Activated CD4-positive, CD25-positive, alpha-beta regulatory T cell treated with anti-CD3 and anti-CD28 coated beads, Interleukin-2, amount 50 U/mL, for 16 hours (primary cell): Measurements from ENCODE around the gene SPEG.
"Not testable (repeated sequence)": the region's sequence is repeated elsewhere in the genome, so short reads cannot be mapped to it uniquely, and the experiment has no call there.

Source experiments
- DNase-seq: peaks from one replicate; pipeline ENCODE4 v3.0.0-alpha.2; 2020; ENCODE audit warnings: low read depth, low spot score

SPEG gene

DNA sequence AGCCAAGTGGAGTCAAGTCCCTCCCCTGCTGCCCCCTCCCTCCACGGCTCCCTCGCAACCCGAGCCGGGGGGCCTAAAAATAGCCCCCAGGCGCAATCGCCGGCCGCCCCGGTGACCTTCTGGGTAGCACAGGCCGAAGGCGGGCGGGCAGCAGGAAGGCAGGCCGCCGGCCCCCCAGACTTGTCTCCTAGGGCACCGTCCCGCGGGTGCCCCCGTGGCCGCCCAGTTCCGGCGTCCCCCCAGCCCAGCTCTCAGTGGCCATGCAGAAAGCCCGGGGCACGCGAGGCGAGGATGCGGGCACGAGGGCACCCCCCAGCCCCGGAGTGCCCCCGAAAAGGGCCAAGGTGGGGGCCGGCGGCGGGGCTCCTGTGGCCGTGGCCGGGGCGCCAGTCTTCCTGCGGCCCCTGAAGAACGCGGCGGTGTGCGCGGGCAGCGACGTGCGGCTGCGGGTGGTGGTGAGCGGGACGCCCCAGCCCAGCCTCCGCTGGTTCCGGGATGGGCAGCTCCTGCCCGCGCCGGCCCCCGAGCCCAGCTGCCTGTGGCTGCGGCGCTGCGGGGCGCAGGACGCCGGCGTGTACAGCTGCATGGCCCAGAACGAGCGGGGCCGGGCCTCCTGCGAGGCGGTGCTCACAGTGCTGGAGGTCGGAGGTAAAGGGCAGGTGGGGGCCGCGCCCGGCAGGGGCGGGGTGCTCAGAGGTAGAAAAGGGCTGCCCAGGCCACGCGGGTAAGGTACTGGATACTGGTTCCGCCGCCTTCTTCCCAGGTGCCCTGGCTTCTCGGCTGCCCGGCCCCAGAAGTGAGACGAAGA is at the start of gene SPEG:
Gene SPEG (plus strand): TSS at position 126 of the 808 bp plus-strand sequence. CDS start 135 bp downstream, at position 261.
- DNase-seq = no peak

DNA sequence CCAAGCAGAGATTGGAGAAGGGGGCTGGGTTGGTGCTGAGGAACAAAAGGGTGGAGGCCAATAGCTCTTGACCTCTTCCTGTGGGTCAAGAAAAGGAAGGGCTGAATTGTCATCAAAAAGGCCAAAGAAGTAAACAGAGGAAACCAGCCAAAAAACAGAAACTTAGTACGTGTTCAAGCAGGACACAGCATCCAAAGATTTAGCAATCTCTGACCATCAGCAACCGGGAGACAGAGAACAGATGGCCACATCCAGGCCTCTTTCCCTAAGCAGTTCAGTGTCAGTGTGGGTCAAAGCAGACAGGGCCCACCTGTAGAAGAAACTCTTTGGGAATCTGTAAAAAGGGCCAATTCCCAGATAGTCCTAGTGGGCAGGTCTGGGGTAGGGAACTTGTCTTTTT is 49.8 kb upstream of the SPEG start:
- no peak for DNase-seq

DNA sequence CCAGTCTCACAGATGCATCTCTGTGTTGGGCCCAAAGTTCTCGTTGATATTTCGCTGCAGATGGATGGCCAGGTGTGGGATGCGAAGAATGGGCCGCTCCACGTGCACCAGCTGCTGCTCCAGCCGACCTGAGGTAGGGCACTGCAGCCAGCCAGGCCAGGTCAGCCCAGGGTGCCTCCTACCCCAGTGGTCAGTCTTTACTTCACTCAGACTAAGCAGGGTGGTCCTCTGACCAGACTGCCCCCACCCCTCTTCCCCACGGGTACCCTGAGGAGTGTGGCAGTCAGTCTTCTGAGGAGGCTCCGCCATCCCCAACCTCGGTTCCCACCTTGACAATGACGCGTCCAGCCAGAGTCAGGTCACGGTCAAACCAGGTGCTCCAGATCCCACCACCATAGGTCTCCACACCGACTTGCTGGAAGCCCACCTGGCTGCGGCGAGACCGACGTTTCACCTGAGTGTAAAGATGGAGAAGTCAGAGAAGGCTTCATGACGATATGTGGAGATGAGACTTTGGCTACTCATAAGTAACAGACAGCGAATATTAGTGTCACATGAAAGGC is 48.6 kb upstream of the SPEG start:
- DNase-seq = no peak

DNA sequence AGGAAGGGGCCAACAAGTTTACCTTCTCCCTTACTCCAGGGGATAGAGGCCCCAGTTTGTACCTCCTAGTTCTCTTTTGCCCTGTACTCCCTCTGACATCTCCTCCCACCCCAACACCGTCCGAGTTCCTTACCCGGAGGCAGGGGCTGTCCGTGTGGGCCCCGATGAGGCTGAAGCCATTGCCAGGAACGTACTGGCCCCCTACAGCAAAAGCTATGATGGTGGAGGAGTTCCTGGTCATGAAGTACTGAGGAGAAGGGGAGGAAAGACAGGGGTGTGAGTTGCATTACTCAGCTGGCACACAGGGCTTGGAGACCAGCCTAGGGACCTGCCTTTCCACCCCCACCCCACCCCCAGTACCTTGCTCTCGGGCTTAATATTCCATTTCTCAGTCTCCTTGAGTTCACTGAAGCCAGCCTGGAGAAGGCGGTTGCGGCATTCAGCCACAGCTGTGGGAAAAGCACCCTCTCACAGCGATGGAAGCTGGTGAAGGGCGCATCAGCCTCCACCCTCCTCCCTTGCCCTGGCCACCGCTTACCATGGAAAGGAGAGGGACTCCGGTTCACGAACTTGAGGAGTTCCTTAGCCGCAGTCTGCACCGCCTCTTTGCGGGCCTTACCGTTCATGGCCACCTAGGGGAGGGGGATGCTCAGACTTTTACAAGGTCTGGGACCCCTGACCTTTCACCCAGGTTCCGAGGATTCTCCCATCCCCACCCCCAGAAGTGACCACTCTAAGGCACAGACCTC is 47.9 kb upstream of the SPEG start:
- DNase-seq = no peak

DNA sequence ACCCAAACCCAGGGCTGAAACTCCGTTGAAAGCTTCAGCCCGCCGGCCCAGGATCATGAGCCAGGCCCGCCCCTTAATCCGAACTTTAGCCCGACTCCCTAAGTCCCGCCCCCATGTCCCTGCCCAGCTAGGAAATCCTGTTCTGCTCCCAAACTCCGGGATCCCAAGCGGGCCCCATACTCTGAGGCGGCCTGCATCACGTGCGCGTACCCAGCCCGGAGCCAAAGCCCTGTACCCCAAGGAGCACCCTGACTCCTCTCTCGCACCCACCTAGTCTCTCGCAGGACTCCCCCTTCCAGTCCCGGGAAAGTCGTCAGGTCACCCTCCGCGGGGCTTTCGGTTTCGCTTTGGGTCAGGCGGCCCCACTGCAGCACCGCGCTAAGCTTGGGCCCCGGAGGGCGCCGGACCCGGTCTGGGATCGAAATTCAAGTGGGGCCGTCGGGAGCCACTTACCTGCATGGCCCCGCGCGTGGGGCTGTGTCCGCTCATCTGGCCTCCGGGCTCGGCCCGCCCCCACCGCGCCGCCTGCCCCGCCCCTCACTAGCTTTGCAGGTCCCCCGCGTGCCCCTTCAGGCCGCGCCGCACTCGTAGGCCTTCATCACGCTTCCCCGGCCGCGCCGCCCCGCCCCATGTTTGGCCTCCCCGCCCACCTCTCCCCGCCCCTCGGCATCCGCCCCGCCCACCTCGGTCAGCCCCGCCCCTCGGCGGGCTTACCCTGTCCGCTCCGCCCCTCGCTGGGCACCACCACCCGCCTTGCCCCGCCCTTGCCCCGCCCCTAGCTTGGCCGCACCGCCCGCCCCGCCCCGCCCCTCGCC is 47.1 kb upstream of the SPEG start, which contains the start of gene DNPEP:
Gene DNPEP (minus strand): TSS at position 607 of the 815 bp plus-strand sequence. CDS start 118 bp downstream, at position 489.
- peak; percentile 95 for DNase-seq

DNA sequence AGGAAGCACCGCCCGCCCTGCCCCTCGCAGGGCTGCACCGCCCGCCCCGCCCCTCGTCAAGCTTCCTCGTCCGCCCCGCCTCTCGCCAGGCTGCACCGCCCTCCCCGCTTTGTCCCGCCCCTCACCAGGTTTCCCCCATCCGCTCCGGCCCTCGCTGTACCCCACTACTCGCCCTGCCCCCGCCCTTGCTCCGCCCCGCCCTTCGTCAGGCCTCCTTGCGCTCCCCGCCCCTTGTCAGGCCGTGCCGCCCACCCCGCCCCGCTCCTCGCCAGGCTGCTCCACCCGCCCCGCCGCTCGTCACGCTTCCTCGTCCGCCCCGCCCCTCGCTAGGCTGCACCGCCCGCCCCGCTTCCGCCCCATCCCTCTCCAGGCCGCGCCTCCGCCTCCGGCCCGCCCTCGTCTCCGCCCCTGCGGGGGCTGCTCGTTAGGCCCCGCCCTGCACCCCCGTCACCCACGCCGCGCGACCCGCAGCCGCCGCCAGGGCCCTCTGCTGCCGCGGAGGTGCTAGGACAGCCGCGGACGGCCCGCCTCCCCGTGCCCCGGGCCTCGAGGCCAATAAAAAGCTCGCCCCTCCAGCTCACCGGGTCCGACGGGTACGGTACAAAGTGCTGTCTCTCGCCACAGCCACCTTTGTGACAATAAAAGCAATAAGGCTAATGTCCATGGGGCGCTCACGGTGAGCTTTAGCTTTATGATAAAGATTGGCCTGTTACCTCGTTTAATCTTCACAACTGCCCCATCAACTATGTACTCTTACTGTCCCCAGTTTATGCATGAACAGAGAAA is 46.3 kb upstream of the SPEG start:
- DNase-seq = peak; percentile 95

DNA sequence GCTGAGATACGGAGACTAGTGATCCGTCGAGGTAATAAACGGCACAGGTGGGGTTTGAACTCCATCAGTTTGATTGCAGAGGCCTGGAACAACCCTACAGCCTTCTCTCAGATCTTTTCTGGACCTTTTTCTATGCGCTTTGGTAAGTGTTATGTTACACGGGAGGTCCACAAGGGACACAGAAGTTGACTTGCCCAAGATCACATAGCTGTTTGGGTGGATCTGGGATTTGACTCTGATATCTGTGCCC is 45.8 kb upstream of the SPEG start:
- no peak for DNase-seq

DNA sequence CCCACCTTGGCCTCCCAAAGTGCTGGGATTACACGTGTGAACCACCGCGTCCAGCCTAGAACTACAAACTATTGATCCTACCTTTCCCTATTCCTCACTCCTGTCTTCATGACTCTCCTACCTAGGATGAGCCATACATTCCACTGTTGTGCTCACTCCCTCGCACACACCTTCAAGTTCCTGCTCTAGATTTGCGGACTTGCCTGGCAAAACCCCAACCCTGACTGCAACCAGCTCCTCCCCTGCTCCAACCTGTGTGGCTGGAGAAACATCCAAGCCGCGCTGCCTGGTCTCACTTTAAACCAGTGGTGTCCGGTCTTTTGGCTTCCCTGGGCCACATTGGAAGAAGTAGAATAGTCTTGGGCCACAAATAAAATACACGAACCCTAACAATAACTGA is 41.9 kb upstream of the SPEG start:
- no peak for DNase-seq

DNA sequence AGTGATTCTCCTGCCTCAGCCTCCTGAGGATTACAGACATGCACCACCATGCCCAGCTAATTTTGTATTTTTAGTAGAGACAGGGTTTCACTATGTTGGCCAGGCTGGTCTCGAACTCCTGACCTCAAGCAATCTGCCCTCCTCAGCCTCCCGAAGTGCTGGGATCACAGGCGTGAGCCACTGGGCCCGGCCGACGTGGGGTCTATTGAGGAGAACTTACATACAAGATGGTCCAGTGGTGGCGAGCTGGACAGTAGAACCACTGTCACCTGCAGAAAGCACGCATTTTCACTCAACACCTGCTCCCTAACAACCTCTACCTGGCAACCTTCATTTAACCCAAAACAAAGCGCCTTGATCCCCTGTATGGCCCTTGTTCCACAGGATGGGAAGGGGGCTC is 39.6 kb upstream of the SPEG start:
- DNase-seq = not testable (repeated sequence)

DNA sequence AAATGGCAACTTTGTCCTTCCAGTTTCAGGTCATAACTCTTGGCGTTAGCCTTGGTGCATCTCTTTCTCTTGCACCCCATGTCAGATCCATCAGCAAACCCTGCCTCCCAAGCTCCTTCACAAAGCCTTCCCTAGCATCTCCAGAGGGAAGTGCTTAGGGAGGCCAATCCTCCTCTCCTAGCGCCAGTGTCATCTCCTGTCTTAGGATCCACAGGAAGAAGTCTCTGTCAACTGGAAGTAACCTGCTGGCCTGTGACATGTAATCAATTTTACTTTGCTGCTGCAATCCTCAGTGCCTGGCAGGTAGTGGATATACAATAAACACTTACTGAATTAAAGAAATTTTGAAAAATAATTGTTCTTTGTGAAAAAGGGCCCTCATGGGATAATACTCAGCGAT is 39.0 kb upstream of the SPEG start:
- no peak for DNase-seq

DNA sequence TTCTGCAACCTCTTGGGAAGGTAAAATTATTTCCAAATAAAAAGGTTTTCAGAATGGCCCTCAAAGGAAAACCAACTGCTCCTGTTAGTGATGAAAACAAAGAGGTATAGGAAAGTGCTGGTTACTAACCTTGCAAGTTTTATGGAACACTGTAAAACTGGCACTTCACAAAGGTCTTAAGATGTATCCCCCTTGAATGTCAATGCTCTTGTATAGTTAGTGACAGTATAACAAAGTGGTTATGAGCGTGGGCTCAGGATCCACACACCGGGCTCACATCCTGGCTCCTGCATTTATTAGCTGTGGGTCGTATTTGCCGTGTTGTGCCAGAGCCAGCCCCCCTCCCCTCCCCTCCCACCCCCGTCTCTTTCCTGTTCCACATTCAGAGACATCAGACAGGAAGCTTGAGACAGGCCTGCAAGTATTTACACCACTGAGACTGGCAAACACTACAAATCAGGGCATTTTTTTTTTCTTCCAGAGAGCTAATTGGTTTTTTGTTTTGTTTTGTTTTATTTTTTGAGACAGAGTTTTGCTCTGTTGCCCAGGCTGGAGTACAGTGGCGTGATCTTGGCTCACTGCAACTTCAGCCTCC is 37.7 kb upstream of the SPEG start:
- no peak for DNase-seq

DNA sequence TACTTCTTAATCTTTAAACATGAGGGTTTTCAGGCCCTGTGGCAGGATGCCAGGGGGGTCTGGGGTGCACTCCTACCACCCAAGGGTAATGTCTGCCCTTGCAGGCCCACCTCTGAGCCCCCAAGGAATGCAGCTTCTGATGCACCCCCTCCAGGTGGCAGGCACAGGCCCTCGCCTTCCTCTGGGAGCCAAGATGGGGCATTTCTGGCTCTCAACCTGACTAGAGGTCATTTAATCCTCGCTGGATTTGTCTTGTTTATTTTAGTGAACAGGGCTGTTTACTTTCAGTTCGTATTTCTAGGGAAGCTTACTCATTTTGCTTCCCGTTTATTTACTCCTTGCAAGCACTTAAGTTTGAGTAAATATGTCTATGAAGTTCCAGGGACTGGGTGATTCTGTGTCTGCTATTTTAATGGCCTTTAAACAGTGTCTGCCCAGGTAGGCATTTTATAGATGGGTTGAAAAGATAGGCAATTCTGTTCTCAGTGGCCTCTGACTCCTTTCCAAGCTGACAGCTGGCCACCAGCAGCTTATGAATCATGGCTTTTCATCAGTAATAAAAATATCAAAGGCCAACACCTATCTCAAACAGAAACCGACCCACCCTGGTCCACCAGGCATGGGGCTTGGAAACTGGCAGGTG is 35.8 kb upstream of the SPEG start:
- DNase-seq = no peak

DNA sequence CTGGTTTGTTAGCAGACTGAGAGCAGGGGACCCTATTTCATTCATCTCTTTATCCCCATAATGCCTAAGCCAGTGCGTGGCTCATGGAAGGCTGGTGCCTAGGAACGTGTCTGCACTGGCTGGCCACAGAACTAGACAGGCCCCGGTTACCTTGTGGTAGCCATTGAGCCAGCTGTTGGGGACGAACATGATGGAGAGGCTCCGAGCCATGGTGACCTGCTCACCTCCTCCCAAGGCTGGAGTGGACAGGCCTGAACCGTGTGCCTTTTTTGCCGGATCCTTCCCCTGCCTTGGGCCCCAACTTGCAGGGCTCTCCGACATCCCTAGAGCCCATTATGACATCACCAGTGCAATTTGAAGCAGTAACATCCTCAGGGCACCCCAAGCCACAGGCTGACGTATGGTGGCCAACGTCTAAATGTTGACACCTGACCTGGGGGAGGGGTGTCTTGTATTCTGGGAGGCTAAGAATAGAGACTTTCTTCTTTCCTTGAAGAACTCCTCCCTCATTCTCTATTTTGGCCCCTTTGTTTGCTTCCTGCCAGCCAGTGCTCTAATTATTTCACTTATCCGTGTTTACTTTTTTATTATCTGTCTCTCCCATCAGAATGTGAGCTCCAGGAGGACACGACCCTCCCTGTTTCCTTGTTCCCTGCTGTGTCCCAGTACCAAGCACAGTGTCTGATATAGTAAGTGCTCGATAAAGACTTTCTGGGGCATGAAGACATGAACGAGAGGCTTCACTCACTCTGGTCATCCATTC is 34.7 kb upstream of the SPEG start:
- DNase-seq = no peak

DNA sequence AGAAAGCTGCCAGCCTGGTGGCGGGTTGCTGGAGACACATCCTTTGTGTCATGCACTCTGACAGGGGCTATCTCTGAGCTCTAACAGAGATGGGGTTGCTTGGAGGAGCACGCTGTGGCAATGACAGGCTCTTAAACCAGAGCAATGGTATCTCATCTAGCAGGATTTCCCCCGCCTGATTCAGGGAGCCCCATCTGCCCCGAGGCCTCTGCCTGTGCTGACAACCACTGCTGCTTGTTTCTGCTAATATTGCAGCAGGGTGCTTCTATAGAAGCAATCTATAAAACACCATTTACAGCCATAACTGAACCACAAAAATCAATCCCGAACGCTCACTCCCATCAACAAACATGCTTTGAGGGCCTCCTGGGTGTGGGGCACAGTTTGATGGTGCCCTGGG is 34.1 kb upstream of the SPEG start:
- no peak for DNase-seq

DNA sequence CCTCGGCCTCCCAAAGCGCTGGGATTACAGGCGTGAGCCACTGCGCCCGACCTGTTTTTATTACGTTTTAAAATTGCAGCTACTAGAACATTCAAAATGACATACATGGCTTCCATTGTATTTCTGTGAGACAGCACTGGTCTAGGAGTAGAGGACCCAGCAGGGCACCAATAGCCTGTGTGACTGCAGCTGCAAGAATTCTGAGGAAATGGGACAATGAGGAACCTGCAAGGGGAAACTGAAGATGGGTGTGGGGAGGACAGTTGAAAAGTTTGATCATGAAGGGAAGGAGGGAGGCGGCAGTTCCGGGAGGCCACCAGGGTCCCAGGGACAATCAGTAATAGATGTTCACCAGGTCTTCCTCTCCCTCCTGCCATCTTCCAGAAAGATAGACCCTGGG is 33.0 kb upstream of the SPEG start:
- no peak for DNase-seq

DNA sequence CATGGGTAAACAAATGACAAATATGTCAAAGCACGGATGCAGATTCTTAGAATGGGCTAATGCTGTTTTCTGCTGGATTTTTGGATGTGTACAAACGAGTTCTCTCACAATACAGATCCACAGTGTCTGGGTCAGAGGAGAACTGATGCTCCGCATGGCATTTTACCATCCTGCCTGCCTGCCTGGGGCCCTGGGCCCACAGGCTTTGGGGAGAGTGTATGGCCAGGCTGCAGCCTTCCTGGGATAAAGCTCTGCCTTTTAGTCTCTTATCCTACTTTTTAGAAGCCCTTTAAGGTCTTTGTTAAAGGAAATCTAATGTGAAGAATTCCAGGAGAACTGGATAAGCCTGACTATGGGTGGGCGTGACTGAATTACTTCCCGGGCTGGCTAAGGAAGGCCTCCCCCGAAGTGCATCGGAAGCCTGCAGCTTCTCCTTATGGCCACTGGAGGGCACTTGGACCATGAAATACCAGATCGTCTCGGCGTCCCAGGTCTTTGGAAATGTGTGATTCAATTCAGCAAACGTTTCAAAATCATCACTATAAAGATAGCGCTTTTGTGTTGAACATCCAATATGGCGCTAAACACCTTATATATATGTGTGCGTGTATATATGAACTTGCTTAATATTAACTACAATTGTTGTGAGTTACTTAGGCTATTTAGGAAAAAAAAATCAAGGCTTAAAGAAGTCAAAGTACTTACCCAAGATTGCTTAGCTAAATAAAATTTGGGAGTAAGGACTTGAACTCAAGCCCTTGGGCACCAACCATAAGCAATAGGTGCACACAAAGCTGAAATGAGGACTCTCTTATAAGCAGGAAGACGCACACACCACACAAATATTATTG is 31.8 kb upstream of the SPEG start:
- peak; percentile 26 for DNase-seq

DNA sequence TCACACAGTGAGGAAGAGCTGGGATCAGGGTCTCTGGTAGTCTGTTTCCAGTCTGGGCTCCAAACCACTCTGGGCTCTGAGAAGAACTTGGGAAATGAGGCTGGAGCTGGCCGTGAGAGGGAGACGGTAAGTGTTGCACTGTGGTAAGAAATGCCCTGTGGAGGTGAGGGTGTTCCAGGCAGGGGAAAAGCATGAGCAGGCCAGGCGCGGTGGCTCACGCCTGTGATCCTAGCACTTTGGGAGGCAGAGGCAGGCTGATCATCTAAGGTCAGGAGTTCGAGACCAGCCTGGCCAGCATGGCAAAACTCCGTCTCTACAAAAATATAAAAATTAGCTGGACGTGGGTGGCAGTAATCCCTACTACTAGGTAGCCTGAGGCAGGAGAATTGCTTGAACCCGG is 30.8 kb upstream of the SPEG start:
- no peak for DNase-seq

DNA sequence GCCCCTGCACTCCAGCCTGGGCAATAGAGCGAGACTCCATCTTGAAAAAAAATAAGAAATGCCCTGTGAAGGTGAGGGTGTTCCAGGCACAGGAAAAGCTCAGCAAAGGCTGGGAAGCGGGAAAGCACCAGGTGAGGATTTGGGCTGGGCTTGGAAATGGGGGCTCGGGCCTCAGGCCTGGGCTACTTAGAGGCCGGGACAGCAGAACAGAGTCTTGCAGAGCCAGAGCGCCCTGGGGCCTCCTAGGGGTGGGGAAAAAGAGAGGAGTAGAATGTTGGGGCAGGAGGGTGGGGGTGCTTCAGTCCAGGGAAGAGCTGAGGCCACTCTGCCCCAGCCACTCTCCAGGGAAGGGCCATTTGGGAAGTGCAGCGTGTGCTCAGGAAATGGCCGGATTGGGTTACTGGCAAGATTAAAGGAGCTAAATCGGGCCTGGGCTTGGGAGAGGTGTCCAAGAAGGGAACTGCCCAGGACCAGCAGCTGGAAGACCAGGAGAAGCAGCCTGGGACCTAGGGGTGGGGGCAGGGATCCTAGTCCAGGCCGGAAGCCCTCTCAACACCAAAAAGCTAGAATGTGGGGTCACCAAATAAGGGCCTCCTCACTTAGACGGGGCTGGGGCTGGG is 30.2 kb upstream of the SPEG start:
- no peak for DNase-seq
